SK-N-SH treated with all-trans-retinoic acid at 6 μM for 48 hours (cell line): Measurements from ENCODE around the gene LSM2.

Experiments
- ATAC-seq: fragments of 200-7000 bp; cut with Tn5 transposase; 3 replicates; pipeline ENCODE4 v1.9.1; 2020; ENCODE audit warnings: mild to moderate bottlenecking, moderate library complexity
- ARNTL ChIP-seq: fragments of 450-650 bp; formaldehyde crosslinking; IDR thresholded peaks from 2 replicates; pipeline ENCODE4 v1.5.0; 2020; ENCODE audit warnings: low read depth, mild to moderate bottlenecking, moderate library complexity, borderline replicate concordance
- BACH2 ChIP-seq: fragments of 250-450 bp; sonication (Bioruptor Pico); IDR thresholded peaks from 2 replicates; pipeline ENCODE4 v1.9.0; 2021; ENCODE audit warnings: mild to moderate bottlenecking, borderline replicate concordance
- CSDC2 ChIP-seq: fragments of 250-450 bp; sonication (Bioruptor Pico); IDR thresholded peaks from 2 replicates; pipeline ENCODE4 v1.5.0; 2020; ENCODE audit warnings: mild to moderate bottlenecking, moderate library complexity
- CSRNP3 ChIP-seq: fragments of 250-450 bp; sonication (Bioruptor Pico); IDR thresholded peaks from 2 replicates; pipeline ENCODE4 v1.5.1; 2021; ENCODE audit warnings: mild to moderate bottlenecking, moderate library complexity
- ESRRG ChIP-seq: fragments of 250-450 bp; sonication (Bioruptor Pico); IDR thresholded peaks from 2 replicates; pipeline ENCODE4 v1.6.1; 2021; ENCODE audit warnings: mild to moderate bottlenecking
- GLIS3 ChIP-seq: fragments of 250-450 bp; sonication (Bioruptor Pico); IDR thresholded peaks from 2 replicates; pipeline ENCODE4 v1.5.0; 2020; ENCODE audit warnings: mild to moderate bottlenecking, moderate library complexity
- ISL1 ChIP-seq: fragments of 250-450 bp; sonication (Bioruptor Pico); IDR thresholded peaks from 2 replicates; pipeline ENCODE4 v2.1.2; 2022; ENCODE audit warnings: mild to moderate bottlenecking, moderate library complexity
- OSR1 ChIP-seq: fragments of 250-450 bp; sonication (Bioruptor Pico); IDR thresholded peaks from 2 replicates; pipeline ENCODE4 v1.8.0; 2022; ENCODE audit warnings: moderate library complexity, mild to moderate bottlenecking, inconsistent platforms
- POU6F1 ChIP-seq: fragments of 250-450 bp; sonication (Bioruptor Pico); IDR thresholded peaks from 2 replicates; pipeline ENCODE4 v1.8.0; 2021; ENCODE audit warnings: low read depth, mild to moderate bottlenecking, moderate library complexity, borderline replicate concordance
- PPARA ChIP-seq: fragments of 250-450 bp; sonication (Bioruptor Pico); IDR thresholded peaks from 2 replicates; pipeline ENCODE4 v1.5.0; 2020; ENCODE audit warnings: mild to moderate bottlenecking, borderline replicate concordance
- RARB ChIP-seq: fragments of 250-450 bp; sonication (Bioruptor Pico); IDR thresholded peaks from 2 replicates; pipeline ENCODE4 v1.8.0; 2021; ENCODE audit warnings: mild to moderate bottlenecking, moderate library complexity
- SNAI2 ChIP-seq: fragments of 250-450 bp; sonication (Bioruptor Pico); IDR thresholded peaks from 2 replicates; pipeline ENCODE4 v1.5.0; 2020; ENCODE audit warnings: mild to moderate bottlenecking, moderate library complexity
- TCF4 ChIP-seq: fragments of 250-450 bp; sonication (Bioruptor Pico); IDR thresholded peaks from 2 replicates; pipeline ENCODE4 v1.8.0; 2021; ENCODE audit warnings: mild to moderate bottlenecking, moderate library complexity, borderline replicate concordance
- TOX ChIP-seq: fragments of 250-450 bp; sonication (Bioruptor Pico); IDR thresholded peaks from 2 replicates; pipeline ENCODE4 v1.8.0; 2021; ENCODE audit warnings: mild to moderate bottlenecking, moderate library complexity, borderline replicate concordance
- TSHZ2 ChIP-seq: fragments of 250-450 bp; sonication (Bioruptor Pico); IDR thresholded peaks from 2 replicates; pipeline ENCODE4 v1.5.0; 2020; ENCODE audit warnings: mild to moderate bottlenecking, moderate library complexity
- ZFP3 ChIP-seq: fragments of 250-450 bp; sonication (Bioruptor Pico); IDR thresholded peaks from 2 replicates; pipeline ENCODE4 v1.5.0; 2020; ENCODE audit warnings: mild to moderate bottlenecking, moderate library complexity
- ZFP30 ChIP-seq: fragments of 450-650 bp; formaldehyde crosslinking; IDR thresholded peaks from 2 replicates; pipeline ENCODE4 v1.5.0; 2022; ENCODE audit warnings: mild to moderate bottlenecking, moderate library complexity
- ZNF565 ChIP-seq: fragments of 450-650 bp; formaldehyde crosslinking; conservative IDR thresholded peaks from 2 replicates; pipeline ENCODE4 v1.5.0; 2020; ENCODE audit warnings: low read depth, mild to moderate bottlenecking, moderate library complexity
- ZNF70 ChIP-seq: fragments of 450-650 bp; formaldehyde crosslinking; IDR thresholded peaks from 2 replicates; pipeline ENCODE4 v1.5.0; 2020; ENCODE audit warnings: mild to moderate bottlenecking, moderate library complexity
- ZNF8 ChIP-seq: fragments of 450-650 bp; formaldehyde crosslinking; IDR thresholded peaks from 2 replicates; pipeline ENCODE4 v1.5.0; 2020; ENCODE audit warnings: mild to moderate bottlenecking, moderate library complexity
- TF ChIP-seq, protein P1 (sequence below): fragments of 250-450 bp; sonication (Bioruptor Pico); IDR thresholded peaks from 2 replicates; pipeline ENCODE4 v1.8.0; 2020; ENCODE audit warnings: mild to moderate bottlenecking, moderate library complexity, borderline replicate concordance
- TF ChIP-seq, protein P2 (sequence below): fragments of 250-450 bp; sonication (Bioruptor Pico); IDR thresholded peaks from 2 replicates; pipeline ENCODE4 v1.5.1; 2020; ENCODE audit warnings: low read depth, mild to moderate bottlenecking, moderate library complexity

LSM2 gene

GRCh38 chr6:31778193-31778592 lies 28.6 kb downstream of the LSM2 start:
- no peak for TF ChIP-seq CSRNP3 (CRISPR knock-in tag)
- no peak for TF ChIP-seq ZFP3 (CRISPR knock-in tag)
- no peak for TF ChIP-seq RARB (CRISPR knock-in tag)
- TF ChIP-seq ISL1 (CRISPR knock-in tag) = no peak
- TF ChIP-seq TSHZ2 (CRISPR knock-in tag) = no peak
- TF ChIP-seq, protein P1, sequence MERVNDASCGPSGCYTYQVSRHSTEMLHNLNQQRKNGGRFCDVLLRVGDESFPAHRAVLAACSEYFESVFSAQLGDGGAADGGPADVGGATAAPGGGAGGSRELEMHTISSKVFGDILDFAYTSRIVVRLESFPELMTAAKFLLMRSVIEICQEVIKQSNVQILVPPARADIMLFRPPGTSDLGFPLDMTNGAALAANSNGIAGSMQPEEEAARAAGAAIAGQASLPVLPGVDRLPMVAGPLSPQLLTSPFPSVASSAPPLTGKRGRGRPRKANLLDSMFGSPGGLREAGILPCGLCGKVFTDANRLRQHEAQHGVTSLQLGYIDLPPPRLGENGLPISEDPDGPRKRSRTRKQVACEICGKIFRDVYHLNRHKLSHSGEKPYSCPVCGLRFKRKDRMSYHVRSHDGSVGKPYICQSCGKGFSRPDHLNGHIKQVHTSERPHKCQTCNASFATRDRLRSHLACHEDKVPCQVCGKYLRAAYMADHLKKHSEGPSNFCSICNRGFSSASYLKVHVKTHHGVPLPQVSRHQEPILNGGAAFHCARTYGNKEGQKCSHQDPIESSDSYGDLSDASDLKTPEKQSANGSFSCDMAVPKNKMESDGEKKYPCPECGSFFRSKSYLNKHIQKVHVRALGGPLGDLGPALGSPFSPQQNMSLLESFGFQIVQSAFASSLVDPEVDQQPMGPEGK (CRISPR knock-in tag) = no peak
- TF ChIP-seq POU6F1 (CRISPR knock-in tag) = no peak
- TF ChIP-seq ZNF565 (CRISPR knock-in tag) = no peak
- TF ChIP-seq ZNF70 (CRISPR knock-in tag) = no peak
- TF ChIP-seq ARNTL = no peak
- no peak for TF ChIP-seq BACH2 (CRISPR knock-in tag)
- TF ChIP-seq GLIS3 = no peak
- no peak for TF ChIP-seq OSR1 (CRISPR knock-in tag)
- TF ChIP-seq ZFP30 (CRISPR knock-in tag) = no peak
- no peak for TF ChIP-seq CSDC2 (CRISPR knock-in tag)
- TF ChIP-seq, all 23 proteins: peak for 0
- no peak for ATAC-seq

DNA sequence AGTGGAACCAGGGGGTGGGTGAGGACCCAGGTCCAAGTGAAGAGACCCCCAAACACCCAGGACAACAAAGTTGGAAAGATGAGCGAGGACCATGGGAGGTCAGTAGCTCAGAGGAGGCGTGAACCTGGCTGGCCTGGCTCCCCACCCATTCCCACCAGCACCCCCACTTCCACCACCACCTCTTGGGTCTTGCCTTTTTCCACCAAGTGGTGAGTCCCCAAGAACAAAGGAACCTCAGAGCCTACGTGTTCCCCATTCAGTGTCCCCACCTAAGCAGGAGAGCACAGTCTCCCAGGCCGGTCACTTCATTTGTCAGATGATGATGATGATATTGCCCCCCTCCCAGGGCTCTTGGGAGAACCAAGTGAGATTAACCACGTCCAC lies 29.1 kb downstream of the LSM2 start:
- no peak for ATAC-seq
- TF ChIP-seq GLIS3 (no peak), CSDC2 (CRISPR knock-in tag) (no peak), RARB (CRISPR knock-in tag) (no peak), ZFP30 (CRISPR knock-in tag) (no peak), PPARA (CRISPR knock-in tag) (no peak), SNAI2 (no peak), ZNF70 (CRISPR knock-in tag) (no peak), BACH2 (CRISPR knock-in tag) (no peak), TOX (no peak), ZNF565 (CRISPR knock-in tag) (no peak), ARNTL (no peak), TCF4 (CRISPR knock-in tag) (no peak), ESRRG (no peak), ZNF8 (CRISPR knock-in tag) (no peak), OSR1 (CRISPR knock-in tag) (no peak), ISL1 (CRISPR knock-in tag) (no peak), ZFP3 (CRISPR knock-in tag) (no peak)
- TF ChIP-seq, protein P2, sequence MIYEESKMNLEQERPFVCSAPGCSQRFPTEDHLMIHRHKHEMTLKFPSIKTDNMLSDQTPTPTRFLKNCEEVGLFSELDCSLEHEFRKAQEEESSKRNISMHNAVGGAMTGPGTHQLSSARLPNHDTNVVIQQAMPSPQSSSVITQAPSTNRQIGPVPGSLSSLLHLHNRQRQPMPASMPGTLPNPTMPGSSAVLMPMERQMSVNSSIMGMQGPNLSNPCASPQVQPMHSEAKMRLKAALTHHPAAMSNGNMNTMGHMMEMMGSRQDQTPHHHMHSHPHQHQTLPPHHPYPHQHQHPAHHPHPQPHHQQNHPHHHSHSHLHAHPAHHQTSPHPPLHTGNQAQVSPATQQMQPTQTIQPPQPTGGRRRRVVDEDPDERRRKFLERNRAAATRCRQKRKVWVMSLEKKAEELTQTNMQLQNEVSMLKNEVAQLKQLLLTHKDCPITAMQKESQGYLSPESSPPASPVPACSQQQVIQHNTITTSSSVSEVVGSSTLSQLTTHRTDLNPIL (CRISPR knock-in tag) = no peak
- TF ChIP-seq, protein P1 (CRISPR knock-in tag) = no peak
